ENCODE results near the gene PTPN2.
A peak's percentile ranks its signal among the peaks of the same experiment; 100 is the strongest.

The PTPN2 gene

DNA sequence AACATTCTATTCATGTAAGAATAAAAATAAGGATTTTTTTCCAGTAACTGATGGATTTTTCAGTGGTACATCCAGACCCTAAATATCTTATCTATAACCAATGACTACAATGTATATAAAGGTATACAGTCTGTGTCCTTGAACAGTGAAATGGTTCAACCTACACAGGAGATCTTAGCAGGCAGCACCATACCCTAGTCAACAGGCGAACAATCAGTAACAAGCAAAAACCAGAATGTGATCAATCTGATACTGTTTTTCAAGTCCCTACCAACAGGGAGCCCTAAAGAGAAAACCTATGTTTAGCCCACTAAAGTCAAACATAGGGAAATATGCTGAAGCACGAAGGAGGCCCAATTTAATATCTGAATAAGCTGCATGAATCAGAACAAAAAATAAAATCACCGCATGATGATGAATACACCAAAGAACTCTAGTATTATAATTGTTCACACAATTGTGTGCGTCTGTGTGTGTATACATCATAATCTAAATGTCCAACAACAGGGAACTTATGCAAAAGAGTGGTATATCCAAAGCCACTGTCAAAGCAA lies 26.0 kb downstream of the PTPN2 start:
- no peak for DNase-seq (ENCODE audit: low read depth)

DNA sequence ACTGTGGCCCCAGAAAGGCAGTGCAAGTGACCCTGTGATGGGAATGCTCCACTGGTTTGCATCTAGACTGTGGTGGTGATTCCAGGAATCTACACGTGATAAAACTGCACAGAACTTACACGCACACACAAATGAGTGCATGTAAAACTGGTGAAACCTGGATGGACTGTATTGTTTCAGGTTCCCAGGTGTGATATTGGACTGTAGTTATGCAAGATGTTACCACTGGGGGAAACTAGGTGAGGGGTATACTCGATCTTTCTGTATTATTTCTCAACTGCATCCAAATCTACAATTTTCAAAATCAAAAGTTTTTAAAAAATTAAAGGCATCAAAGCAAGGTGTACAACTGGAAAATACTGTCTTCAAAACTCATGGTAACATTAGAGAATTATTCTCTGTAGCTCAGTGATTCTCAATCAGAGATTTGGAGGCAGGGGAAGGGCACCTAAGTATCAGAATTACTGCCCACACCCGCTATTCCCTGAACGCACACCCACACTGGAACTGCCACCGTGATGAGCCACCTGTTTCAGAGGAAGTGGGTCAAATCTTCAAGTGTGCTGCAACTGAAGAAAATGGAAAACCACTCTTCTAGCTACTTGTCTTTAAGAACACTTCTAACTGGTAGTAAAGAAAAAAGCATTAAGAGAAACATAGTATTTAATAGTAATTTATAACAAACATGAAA lies 26.7 kb downstream of the PTPN2 start:
- no peak for DNase-seq (ENCODE audit: low read depth)

DNA sequence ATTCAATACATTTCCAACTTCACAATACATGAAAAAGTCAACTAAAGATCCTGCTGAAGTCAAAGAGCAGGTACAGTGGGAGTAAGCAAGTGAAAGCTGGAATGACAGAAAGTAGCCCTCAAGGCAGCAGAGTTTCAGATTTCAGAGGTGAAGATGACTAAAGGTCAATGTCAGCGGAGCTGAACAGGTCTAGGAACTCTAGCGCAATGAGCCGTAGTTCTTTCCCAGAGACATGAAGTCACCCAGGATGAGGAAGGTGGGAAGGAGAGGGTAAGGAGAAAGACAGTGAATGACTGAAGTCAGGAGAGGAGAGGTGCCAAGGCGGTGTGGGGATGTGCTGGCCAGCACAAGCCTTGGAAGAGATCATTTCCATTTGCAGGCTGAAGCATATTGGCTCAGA lies 28.1 kb downstream of the PTPN2 start:
- DNase-seq (ENCODE audit: low read depth): no peak

DNA sequence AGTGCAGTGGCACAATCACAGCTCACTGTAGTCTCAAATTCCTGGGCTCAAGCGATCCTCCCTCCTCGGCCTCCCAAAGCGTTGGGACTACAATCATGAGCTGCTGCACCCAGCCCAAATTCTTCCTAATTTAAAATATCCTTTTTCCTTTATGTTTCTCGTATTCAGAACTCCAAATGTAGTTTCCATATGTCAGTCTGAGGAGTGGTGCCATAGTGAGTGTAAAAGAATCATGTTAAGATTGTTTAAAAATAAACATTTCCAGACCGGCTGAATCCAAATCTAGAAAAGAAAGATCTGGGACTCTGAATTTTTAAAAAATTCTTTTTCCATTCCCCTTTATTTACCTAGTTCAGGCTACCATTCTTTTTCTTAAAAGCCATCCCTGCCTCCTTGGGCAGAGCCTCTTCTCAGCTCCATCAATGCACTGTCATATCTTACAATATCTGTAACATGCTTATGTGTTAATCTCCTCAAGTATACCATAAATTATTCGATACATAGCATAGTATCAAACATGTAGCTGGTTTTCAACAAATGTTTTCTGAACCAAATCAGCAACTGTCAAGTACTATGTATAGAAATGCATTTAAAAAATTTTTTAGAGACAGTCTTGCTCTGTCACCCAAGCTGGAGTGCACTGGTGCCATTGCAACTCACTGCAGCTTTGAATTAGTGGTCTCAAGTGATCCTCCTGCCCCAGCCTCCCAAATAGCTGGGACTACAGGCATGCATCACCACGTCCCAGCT lies 31.3 kb downstream of the PTPN2 start:
- DNase-seq (ENCODE audit: low read depth): no peak

DNA sequence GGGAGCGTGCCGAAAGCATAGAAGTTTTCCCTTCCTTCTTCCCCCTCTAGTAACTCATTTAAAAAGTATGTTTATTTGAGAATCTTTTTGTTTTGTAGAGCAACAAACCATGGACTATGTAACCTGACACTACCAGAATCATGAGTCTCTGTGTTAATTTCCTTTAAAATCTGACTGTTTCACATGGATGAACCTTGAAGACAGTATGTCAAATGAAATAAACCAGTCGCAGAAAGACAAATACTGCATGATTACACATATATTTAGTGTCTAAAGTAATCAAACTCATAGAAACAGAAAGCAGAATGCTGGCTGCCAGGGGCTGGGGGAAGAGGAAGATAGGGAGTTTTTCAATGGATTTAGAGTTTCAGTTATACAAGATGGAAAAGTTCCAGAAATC lies 32.3 kb downstream of the PTPN2 start:
- peak; percentile 60 for DNase-seq (ENCODE audit: low read depth)

DNA sequence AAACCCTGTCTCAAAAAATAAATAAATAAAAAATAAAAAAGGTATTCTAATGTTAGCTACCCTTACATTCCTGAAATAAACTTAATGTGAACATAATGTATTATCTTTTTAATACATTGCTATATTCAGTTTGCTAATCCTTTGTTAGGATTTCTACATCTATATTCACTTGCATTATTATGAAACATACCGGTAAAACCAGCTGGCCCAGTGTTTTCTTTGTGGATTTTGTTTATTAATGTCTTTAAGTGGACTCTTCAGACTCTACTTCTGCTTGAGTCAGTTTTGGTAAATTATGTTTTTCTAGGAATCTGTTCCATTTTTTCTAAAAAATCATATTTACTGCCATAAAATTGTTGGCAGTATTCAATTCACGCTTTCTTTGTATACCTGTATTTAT lies 34.5 kb downstream of the PTPN2 start:
- peak; percentile 31 for DNase-seq (ENCODE audit: low read depth)

DNA sequence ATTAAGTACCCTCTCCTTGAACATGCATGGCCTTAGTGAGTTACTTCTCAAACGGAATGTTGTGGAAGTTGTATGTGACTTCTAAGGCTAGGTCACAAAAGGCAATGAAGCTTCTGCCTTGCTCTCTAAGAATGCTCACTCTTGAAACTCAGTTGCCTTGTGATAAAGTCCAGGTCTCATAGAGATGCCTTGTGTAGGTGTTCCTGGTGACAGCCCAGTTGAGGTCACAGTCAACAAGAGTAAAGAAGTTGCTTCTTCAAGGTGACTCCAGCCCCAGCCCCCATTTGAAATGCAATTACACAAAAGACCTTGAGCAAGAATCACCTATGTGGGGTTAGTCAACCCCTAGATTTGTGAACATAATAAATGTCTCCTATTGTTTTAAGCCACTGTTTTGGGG lies 35.6 kb downstream of the PTPN2 start:
- no peak for DNase-seq (ENCODE audit: low read depth)

DNA sequence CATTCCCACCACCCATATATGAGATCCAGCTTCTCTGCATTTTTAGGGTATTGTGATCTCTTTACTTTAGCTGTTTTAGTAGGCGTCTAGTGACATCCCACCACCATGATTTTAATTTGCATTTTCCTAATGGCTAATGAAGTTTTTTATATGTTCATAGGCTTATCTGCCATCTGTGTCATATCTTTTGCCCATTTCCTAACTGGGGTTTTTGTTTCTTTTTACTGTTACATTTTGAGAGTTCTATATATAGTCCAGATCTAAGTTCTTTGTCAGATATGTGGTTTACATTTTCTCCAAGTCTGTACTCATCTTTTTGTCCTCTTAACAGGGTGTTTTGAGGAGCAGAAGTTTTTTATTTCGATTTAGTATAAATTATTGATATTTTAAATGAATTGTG lies 39.6 kb downstream of the PTPN2 start:
- DNase-seq (ENCODE audit: low read depth): no peak

DNA sequence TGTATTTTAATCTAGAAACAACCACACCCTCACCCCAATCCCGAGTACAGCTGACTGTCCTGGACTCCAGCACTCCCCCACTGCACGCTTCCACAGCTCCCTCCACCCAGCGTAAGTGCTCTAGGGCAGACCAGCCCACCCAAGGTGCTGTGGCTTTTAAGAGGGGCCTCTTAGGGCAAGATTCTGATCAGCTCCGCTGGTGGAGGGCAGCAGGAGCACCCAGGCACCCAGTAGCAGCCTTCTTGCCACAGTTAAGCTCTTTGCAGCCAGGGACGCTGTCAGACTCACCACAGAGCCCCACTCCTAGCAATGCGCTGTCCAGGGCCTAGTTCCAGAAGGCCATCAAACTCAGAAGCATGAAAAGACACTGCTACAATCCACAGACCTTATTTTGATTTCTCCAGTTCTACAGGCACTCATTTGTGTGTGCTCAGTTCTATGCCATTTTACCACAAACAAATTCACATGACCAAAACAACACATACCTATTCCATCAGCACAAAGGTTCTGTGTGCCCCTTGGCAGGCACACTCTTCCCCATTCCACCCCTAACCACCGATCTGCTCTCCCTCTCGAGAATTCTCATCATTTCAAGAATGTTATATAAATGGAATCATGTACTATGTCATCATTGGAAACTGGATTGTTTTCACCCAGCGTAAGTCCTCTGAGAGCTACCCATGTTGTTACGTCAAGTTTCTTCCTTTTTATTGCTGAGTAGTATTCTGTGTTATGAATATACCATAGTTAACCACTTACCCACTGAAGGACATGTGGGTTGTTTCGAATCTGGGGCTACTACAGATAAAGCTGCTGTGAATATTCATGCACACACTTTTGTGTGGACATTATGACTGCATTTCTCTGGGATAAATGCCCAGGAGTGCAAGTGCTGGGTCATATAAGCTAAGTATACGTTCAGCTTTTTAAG lies 40.4 kb downstream of the PTPN2 start:
- no peak for DNase-seq (ENCODE audit: low read depth)

DNA sequence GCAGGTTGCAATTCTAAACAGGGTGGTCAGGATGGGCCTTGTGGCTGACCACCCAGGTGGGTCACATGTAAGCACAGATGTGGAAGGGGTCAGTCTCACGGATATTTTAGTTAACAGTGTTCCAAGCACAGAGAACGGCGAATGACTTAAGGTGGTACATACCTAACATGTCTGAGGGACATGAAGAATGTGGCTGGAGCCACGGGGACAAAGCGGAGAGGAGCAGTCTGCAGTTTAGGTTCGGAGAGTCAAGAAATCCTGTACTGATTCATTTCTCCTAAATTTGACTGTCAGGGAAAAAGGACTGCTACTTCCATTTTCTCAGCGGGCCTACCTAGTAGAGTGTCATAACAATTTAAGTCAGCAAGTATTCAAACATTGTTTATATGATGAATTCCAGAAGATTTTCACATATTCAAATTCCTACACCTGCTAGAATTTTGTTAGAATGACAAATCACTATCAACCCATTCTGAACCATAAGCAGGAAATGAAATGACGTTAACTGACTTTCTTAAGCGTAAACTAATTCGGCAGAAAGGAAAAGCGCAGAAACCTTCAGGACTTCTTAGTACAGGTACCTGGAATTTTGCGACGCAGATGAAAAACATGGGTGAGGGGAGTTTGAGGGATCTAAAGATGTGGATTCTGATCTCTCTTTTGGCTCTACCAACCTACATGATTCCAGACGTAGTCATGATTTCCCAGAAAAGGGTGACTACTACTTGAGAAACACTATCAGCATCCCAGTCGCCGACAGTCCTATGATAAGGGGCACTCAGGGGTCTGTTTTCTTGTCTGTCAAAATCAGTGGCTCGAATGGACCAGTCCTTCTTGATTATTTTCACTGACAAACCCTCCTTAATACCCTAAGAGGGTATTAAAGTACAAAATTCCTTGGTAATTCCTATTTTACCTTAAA lies 41.3 kb downstream of the PTPN2 start:
- DNase-seq (ENCODE audit: low read depth): no peak

DNA sequence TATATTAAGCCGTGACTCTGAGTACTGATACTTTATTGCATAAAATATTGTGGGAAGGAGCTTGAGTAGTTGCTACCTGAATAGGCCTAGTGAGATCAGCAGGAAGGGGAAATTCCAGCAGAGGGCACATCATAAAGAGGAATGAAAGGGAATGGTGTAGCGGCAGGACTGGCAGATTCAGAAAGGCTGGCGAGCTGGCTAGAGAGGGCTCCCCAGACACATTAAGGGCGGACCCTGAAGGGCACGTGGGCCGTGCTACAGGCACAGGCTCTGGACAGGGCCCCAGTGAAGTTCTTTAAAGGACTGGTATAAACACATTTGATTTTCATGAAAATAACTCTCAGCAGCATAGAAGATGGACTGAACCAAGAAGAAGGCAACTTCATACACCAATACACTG lies 43.0 kb downstream of the PTPN2 start:
- no peak for DNase-seq (ENCODE audit: low read depth)

DNA sequence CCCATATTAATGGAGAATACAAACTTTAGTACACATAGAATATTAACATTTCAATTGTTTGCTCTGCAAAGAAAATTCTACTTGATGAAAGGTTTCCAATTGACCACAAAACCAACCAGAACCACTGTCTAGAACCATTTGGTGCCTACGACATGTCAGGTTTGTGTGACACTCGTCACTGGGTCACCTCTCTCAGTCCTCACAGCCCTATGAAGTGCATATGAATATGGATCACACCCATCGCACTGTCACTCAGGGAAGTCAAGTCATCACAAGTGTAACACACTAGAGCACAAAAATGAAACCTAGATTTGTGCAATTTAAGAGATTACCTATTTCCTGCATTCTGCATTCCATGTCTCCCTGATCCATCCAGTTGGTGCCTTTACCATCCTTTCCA lies 43.7 kb downstream of the PTPN2 start:
- DNase-seq (ENCODE audit: low read depth): no peak

DNA sequence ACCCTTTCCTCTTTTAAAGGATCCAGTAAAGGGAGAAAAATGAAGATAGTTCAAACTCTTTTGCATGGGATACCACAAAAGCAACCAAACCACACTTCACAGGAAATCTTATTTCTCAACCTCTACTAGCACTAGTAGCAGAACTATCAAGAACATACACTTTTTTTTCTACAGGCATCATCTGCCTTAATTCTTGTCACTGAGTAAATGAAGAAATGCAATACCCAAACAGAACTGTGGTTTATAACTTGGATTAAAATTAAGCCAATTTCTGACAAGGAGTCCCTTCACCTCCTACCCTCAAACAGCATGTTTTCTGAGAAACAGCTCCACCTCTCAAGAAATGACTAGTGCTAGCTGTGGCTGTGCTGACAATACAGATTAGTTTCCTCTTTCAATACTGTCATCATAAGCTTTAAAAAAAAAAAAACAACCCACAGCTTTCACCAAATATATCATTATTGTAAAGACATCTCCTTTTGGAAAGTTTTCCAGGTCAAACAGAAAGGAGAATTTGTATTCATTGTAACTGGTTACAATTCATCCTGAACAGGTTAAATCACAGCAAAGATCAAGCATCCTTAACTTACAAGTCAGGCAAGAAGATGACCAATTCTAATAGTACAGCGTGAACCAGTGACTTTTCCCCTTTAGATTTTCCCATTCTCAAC lies 44.4 kb downstream of the PTPN2 start:
- DNase-seq (ENCODE audit: low read depth): peak; percentile 44

DNA sequence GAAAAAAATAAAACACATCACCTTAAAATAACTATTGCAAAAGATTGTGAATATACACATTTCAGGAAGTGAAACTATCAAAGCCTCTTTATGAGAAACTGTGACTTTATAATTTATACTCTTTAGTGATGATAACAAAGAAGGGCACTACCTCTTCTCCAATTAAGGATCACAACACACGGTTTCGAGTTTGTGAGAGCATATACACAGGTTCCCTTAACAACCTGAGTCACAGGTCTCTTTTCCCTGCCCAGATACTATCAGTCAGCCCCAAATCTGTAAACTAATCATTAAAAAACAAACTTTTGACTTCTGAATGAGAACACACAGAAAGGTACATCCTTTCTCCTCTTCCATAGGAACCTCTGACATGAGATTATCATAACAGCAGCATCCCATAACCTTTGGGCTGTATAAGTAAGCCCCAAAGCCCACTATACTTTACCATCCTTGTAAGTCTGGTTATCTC lies 44.9 kb downstream of the PTPN2 start:
- DNase-seq (ENCODE audit: low read depth): no peak

DNA sequence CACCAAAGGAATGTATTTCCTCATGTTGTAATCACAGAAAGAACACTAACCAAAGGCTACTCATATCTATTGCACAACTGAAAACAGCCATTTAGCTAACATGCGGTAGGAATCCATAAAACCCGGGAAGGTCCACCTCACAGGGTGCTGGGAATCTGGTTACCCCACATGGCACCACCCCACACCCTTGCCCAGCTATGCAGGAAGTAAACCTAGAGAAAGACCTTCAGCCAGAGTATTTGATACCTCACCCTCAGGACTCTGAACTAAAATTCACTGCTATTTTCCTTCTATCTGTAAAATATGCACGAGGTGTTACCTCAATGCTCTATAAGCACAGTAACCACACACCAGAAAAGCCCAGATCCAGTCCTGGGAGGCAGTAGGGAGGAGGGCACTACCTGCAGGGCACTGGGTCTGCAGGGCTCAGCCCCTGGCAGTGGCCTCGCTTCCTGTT lies 45.8 kb downstream of the PTPN2 start:
- peak; percentile 95 for DNase-seq (ENCODE audit: low read depth)

DNA sequence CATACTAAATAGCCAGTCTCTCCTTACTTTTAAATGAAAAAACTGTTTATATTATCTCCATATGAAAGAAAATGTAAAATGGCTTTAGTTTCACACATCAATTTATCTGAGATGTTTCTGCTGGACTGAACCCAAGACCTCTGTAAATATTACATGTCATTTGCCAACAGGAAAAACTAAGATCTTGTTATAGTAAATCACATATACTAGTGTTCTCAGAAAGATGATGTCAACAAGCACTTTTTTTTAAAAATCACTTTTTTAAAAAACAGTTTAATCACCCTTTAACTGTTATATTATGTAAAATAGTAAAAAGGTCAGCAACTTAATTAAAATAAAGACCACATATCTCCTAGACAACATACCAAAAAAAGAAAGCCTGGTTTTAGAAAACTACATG lies 46.3 kb downstream of the PTPN2 start:
- DNase-seq (ENCODE audit: low read depth): peak; percentile 70

DNA sequence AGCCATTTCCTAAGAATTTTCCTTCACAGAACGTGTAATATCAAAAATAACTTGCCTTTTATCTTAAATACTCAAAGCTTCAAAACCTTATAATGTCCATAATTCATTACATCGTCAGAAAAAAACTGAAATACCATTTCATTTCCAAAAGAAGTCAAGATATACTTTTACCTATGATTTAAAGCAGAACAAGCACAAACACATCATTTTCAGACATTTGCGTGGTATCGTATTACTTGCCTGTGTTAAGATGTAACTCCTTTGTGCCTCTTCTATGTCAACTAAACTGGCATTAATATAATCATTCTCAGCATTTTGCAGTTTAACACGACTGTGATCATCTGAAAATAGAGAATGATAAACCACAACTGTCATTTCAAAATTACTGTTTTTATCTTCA lies 47.5 kb downstream of the PTPN2 start:
- DNase-seq (ENCODE audit: low read depth): no peak

DNA sequence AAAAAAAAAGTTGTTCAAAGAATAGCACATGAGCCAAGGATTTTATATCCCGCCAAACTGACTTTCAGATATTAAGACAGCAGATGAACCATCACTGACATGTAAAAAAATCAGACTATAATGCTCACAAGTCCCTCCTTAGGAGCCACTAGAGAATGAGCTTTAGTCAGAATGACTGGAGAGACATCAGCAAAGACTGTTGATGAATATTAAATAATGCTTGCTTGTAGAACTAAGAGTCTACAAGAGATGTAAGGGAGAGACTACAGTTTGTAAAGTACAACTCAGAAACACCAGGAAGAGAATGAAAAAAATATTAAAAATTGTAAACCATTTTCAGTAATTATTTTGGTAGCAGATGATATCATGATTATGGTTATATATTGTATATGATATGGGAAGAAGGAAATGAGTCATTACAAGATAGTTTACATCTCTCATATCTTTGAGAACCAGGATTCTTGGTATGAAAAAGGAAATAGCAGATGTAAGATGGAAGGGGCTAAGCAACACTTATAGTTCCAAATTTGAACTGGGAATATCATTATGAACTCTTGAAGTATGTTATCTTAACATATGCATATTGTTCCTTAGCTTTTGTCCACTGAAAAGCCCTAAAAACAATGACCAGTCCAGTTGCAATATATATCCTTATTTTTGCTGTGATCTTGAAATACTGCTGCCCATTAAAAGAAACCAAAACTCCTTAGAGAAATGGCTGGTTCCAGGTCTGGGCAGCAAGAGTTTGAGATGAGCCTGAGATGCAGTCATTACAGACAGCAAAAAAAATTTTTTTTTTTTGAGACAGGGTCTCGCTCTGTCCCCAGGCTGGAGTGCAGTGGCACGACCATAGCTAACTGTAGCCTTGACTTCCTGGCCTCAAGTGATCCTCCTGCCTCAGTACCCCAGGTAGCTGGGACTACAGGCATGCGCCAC lies 55.7 kb downstream of the PTPN2 start:
- no peak for DNase-seq (ENCODE audit: low read depth)

DNA sequence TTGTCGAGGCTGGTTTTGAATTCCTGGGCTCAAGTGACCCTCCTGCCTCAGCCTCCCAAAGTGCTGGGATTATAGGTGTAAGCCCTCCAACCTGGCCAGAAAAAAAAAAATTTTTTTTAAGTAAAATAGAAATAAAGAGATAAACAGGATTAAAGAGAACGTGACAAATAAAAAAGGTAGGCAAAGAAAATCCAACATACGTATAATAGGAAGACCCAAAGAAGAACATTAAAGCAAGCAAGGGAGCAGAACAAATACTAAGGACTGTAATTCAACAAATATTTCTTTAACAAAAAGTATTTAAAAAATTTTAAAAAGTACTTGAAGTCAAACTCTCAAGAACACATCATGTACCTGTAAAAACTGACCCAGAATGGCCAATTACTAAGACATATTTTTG lies 56.4 kb downstream of the PTPN2 start:
- DNase-seq (ENCODE audit: low read depth): no peak
